H9 (cell line): ENCODE measurements around the gene GRIK1. TPM values are rescaled to one million over a fixed set of nuclear protein-coding genes. Genes with fewer than 3 reads are reported as not detected.

Experiments used
- DNase-seq: peaks from one replicate; pipeline ENCODE4 v3.0.0-alpha.2; 2017
- H2AFZ ChIP-seq: one replicate; pipeline ENCODE4 v1.6.1; 2013; ENCODE audit warnings: mild to moderate bottlenecking, low read length, control low read depth, moderate library complexity
- H2AK5ac ChIP-seq: 2 replicates; pipeline ENCODE4 v1.6.1; 2013; ENCODE audit warnings: low read length, control low read depth, mixed read lengths; ENCODE audit not compliant: insufficient read length
- H2BK120ac ChIP-seq: one replicate; pipeline ENCODE4 v1.6.1; 2013; ENCODE audit warnings: low read depth, mild to moderate bottlenecking, low read length, control low read depth, inconsistent platforms; ENCODE audit not compliant: poor library complexity, severe bottlenecking
- H2BK12ac ChIP-seq: 2 replicates; pipeline ENCODE4 v1.6.1; 2013; ENCODE audit warnings: low read length, control low read depth, mixed read lengths, low read depth; ENCODE audit not compliant: insufficient read length
- H2BK15ac ChIP-seq: 2 replicates; pipeline ENCODE4 v1.6.1; 2013; ENCODE audit warnings: low read depth, low read length, control low read depth
- H2BK20ac ChIP-seq: one replicate; pipeline ENCODE4 v1.6.1; 2013; ENCODE audit warnings: low read depth, mild to moderate bottlenecking, low read length, control low read depth, inconsistent platforms; ENCODE audit not compliant: poor library complexity, severe bottlenecking
- H2BK5ac ChIP-seq: 2 replicates; pipeline ENCODE4 v1.6.1; 2013; ENCODE audit warnings: low read length, control low read depth, mixed read lengths; ENCODE audit not compliant: insufficient read length
- H3K14ac ChIP-seq: 2 replicates; pipeline ENCODE4 v1.6.1; 2013; ENCODE audit warnings: low read length, control low read depth; ENCODE audit not compliant: insufficient read depth
- H3K18ac ChIP-seq: 2 replicates; pipeline ENCODE4 v1.6.1; 2013; ENCODE audit warnings: low read depth, mild to moderate bottlenecking, mixed read lengths, low read length, control low read depth; ENCODE audit not compliant: insufficient read length
- H3K23ac ChIP-seq: 2 replicates; pipeline ENCODE4 v1.6.1; 2013; ENCODE audit warnings: low read length, control low read depth, mixed read lengths, low read depth; ENCODE audit not compliant: insufficient read length
- H3K23me2 ChIP-seq: 2 replicates; pipeline ENCODE4 v1.6.1; 2013; ENCODE audit warnings: low read depth, mild to moderate bottlenecking, mixed read lengths, low read length, control low read depth; ENCODE audit not compliant: insufficient read length, poor library complexity, severe bottlenecking
- H3K27ac ChIP-seq: 2 replicates; pipeline ENCODE4 v1.5.1; 2013; ENCODE audit warnings: low read length, control low read depth, mixed read lengths, low read depth; ENCODE audit not compliant: insufficient read length
- H3K27me3 ChIP-seq: 2 replicates; pipeline ENCODE4 v1.6.1; 2013; ENCODE audit warnings: low read length, control low read depth, inconsistent platforms; ENCODE audit not compliant: insufficient read depth
- H3K4ac ChIP-seq: 2 replicates; pipeline ENCODE4 v1.6.1; 2013; ENCODE audit warnings: low read depth, mild to moderate bottlenecking, control low read depth, inconsistent platforms, low read length, moderate library complexity
- H3K4me1 ChIP-seq: 2 replicates; pipeline ENCODE4 v1.6.1; 2013; ENCODE audit warnings: low read length, control low read depth, inconsistent platforms; ENCODE audit not compliant: insufficient read depth
- H3K4me2 ChIP-seq: 2 replicates; pipeline ENCODE4 v1.6.1; 2013; ENCODE audit warnings: low read length, control low read depth, mixed read lengths; ENCODE audit not compliant: insufficient read length, insufficient read depth
- H3K56ac ChIP-seq: 2 replicates; pipeline ENCODE4 v1.6.1; 2013; ENCODE audit warnings: low read depth, mild to moderate bottlenecking, mixed read lengths, low read length, control low read depth; ENCODE audit not compliant: insufficient read length
- H3K79me1 ChIP-seq: 2 replicates; pipeline ENCODE4 v1.6.1; 2013; ENCODE audit warnings: low read depth, mild to moderate bottlenecking, moderate library complexity, low read length, control low read depth, inconsistent platforms; ENCODE audit not compliant: insufficient read depth, poor library complexity, severe bottlenecking
- H3K79me2 ChIP-seq: 2 replicates; pipeline ENCODE4 v1.6.1; 2013; ENCODE audit warnings: low read length, control low read depth, inconsistent platforms; ENCODE audit not compliant: insufficient read depth
- H3K9ac ChIP-seq: 2 replicates; pipeline ENCODE4 v1.6.1; 2013; ENCODE audit warnings: low read length, control low read depth, mixed read lengths; ENCODE audit not compliant: insufficient read length; ENCODE audit errors: extremely low read depth
- H3K9me3 ChIP-seq: one replicate; pipeline ENCODE4 v1.6.1; 2013; ENCODE audit warnings: low read depth, low read length, inconsistent platforms; ENCODE audit not compliant: control insufficient read depth
- H3T11ph ChIP-seq: one replicate; pipeline ENCODE4 v1.6.1; 2013; ENCODE audit warnings: mild to moderate bottlenecking, low read length, control low read depth, inconsistent platforms
- H4K20me1 ChIP-seq: one replicate; pipeline ENCODE4 v1.6.1; 2013; ENCODE audit not compliant: control insufficient read depth, insufficient read length, insufficient read depth
- H4K5ac ChIP-seq: 2 replicates; pipeline ENCODE4 v1.6.1; 2013; ENCODE audit warnings: low read depth, mild to moderate bottlenecking, mixed read lengths, low read length, control low read depth; ENCODE audit not compliant: insufficient read length
- H4K8ac ChIP-seq: replicated peaks from 2 replicates; pipeline ENCODE4 v1.6.1; 2013; ENCODE audit warnings: low read length, control low read depth, mixed read lengths, low read depth; ENCODE audit not compliant: insufficient read length
- H4K91ac ChIP-seq: 2 replicates; pipeline ENCODE4 v1.6.1; 2013; ENCODE audit warnings: low read depth, mild to moderate bottlenecking, moderate library complexity, mixed read lengths, low read length, control low read depth; ENCODE audit not compliant: insufficient read length
- H3K27ac Mint-ChIP-seq, 3 experiments: 2 replicates in 2 of 3; 3 replicates in 1 of 3; pipeline ENCODE4 v1.8.0; 2020 to 2021; ENCODE audit warnings: mixed read lengths in 3 of 3, mild to moderate bottlenecking in 1 of 3, moderate library complexity in 1 of 3
- H3K27me3 Mint-ChIP-seq: 2 replicates; pipeline ENCODE4 v1.8.0; 2021; ENCODE audit warnings: low read depth, mild to moderate bottlenecking, moderate library complexity, mixed read lengths
- H3K36me3 Mint-ChIP-seq, 3 experiments: 2 replicates in 2 of 3; 3 replicates in 1 of 3; pipeline ENCODE4 v1.8.0; 2020 to 2021; ENCODE audit warnings: low read depth in 3 of 3, mixed read lengths in 3 of 3; ENCODE audit not compliant: insufficient read depth in 1 of 3
- H3K4me1 Mint-ChIP-seq, 2 experiments: 2 replicates each; pipeline ENCODE4 v1.8.0; 2020; ENCODE audit warnings: mixed read lengths in 2 of 2
- H3K4me3 Mint-ChIP-seq, 2 experiments: 2 replicates in 1 of 2; 3 replicates in 1 of 2; pipeline ENCODE4 v1.8.0; 2020 to 2021; ENCODE audit warnings: mild to moderate bottlenecking in 2 of 2, mixed read lengths in 2 of 2, moderate library complexity in 1 of 2
- H3K9me3 Mint-ChIP-seq, 2 experiments: 2 replicates in 1 of 2; 3 replicates in 1 of 2; pipeline ENCODE4 v1.8.0; 2020; ENCODE audit warnings: mild to moderate bottlenecking in 2 of 2, mixed read lengths in 2 of 2, moderate library complexity in 1 of 2
- CTCF ChIP-seq: fragments of 200-600 bp; sonication (generic); conservative IDR thresholded peaks from 3 replicates; pipeline ENCODE4 v1.8.0; 2021; ENCODE audit warnings: antibody characterized with exemption, mild to moderate bottlenecking
- WGBS: extraction: QIAGEN DNeasy Blood & Tissue Kit; methylation state at CpG from one replicate; pipeline ENCODE4 v1.1.7; 2013; ENCODE audit warnings: missing lambda C conversion rate, low lambda C conversion rate, mixed read lengths; ENCODE audit not compliant: insufficient read length; ENCODE audit errors: extremely low coverage; 5-methylcytosine and 5-hydroxymethylcytosine counted together
- total RNA-seq: library from RNA; stranded (reverse); gene quantifications from 2 replicates; pipeline ENCODE4 v1.2.1, GENCODE V29; 2021

The GRIK1 gene
- total RNA-seq, 1 experiment from 2014 or later: not detected

DNA sequence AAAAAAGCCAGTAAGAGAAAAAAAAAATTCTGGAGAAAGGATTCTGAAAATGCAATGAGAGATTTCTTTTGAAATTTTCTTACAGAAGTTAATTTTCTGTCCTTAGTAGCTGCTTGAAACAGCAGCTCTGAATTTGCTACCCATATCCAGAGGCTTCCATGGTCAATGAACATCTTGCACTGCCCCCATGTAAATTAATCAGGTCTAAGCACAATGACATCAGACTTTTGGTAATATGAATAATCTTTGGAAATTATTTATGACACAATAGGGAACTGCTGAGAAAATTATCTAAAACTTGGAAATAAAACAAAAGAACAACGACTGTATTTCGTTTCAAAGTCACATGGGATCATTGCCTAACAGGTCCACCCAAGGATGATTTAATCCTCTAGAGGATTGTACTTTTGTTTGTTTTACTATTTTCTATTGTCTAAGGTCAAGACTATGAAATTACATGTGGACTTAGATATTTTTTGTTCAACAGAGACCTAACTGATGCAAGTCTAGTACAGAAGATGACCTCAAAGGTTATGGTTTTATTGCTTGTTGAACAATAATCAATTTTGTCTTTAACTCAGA is 328.9 kb downstream of the GRIK1 start:
- Histone ChIP-seq H2AFZ (no peak overlapping the region), H3K4me1 (no peaks in the 10 kb centered on the region; the same call in 1 of the 2 replicates), H2AK5ac (no peak overlapping the region), H3K79me1 (no peaks in the 10 kb centered on the region), H4K91ac (no peak overlapping the region), H3K9me3 (no peaks in the 10 kb centered on the region), H3K56ac (no peak overlapping the region), H3K27ac (no peak overlapping the region), H3K23ac (no peak overlapping the region), H2BK15ac (no peak overlapping the region), H3T11ph (no peak overlapping the region), H3K18ac (no peak overlapping the region), H3K4me2 (no peak overlapping the region), H3K23me2 (no peaks in the 10 kb centered on the region), H4K5ac (no peak overlapping the region), H3K27me3 (no peaks in the 10 kb centered on the region), H2BK120ac (no peak overlapping the region), H2BK20ac (no peak overlapping the region), H3K9ac (no peak overlapping the region), H2BK12ac (no peak overlapping the region), H4K20me1 (no peaks in the 10 kb centered on the region), H4K8ac (no peak overlapping the region), H3K4ac (no peak overlapping the region), H3K14ac (no peak overlapping the region), H3K79me2 (no peaks in the 10 kb centered on the region), H2BK5ac (no peak overlapping the region)
- Mint-ChIP-seq H3K9me3 (no peaks in the 10 kb centered on the region), H3K27ac (no peak overlapping the region), H3K27me3 (no peaks in the 10 kb centered on the region), H3K4me1 (peaks cover 10 to 14% of the 10 kb centered on the region in 2 experiments), H3K4me3 (no peak overlapping the region), H3K36me3 (no peaks in the 10 kb centered on the region)
- WGBS: no CpG with 5 or more reads among the region's 2 CpGs
- no peak for DNase-seq
- no peak for TF ChIP-seq CTCF
